ENCODE measurements around the gene FOXL3.
"Not testable (repeated sequence)": the region's sequence is repeated elsewhere in the genome, so short reads cannot be mapped to it uniquely, and the experiment has no call there.

The FOXL3 gene

DNA sequence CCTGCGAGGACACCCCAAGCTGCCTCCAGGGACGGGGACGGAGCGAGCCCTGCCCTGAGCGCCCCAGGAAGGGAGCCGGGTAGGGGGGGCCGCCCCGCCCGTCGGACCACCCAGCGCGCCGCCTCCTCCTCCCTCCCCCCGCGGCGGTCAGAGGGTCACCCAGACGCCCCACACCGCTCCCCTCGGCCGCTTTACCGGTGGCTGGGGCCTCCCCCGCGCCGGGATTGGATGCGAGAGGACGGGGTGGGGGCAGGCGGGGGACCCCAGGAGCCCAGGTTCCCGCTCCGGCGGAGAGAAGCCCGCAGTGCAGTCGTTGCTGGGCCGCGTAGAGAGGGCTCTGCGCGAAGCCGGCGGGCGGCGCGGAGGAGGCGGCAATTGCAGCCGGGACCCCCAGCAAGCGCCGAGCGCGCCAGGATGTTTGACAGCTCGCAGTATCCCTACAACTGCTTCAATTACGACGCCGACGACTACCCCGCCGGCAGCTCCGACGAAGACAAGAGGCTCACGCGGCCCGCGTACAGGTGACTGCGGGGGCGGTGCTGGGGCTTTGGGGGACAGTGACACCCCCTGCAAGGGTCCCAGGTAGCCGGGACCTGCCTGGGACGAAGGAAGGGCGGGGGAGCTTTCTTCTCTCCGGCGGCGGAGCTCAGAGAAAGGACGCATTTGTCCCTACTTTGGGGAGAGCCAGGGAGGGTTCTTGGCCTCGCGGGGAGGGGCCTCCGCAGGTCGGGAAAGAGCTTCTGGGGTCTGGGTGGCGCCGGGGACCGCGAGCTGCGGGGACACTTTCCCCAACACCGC lies at the start of gene FOXL3:
FOXL3 (plus strand) TSS at position 415 of the 798 bp plus-strand sequence; CDS start at position 415, 0 bp downstream.
- DNase-seq (ENCODE audit: low read depth in 2 of 2): no peak

DNA sequence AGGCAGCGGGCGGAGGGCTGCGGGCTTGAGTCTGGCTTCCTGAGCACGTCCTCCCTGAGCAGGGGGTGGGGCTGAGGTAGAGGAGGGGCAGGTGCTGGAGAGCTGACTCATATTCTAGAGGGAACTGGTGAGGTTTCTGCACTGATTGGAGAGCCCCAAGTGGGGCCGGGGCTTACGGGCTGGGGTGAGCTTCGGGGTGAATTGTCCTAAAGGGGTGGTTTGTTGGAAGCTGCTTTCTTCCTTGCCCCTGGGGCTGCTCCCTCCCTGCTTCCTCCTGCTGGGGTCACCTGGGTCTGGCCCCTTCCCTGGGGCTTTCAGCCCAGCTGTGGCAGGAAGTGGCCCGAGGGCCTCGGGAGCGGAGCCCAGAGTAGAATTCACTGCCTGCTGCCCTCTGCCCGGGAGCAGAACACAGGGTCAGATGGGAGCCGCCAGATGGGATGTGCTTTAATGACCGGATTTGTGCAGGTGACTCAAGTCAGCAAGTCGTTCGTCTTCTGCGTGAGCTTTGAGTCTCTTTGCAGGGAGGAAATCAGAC lies 49.0 kb upstream of the FOXL3 start:
- DNase-seq (ENCODE audit: low read depth in 2 of 2): no peak

DNA sequence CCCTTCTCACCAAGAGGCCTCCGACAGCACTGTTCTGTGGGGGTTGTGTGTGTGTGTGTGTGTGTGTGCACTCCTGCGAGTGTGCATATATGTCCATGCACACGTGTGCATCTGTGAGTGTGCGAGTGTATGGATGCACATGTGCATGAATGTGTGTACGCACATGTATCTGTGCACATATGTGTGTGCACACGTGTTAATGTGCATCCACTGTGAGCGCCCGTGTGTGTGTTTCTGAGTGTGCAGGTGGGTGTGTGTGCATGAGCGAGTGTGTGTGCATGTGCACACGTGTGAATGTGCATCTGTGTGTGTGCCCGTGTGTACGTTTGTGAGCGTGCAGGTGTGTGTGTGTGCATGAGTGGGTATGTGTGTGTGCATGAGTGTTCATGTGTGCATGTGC lies 48.5 kb upstream of the FOXL3 start:
- DNase-seq (ENCODE audit: low read depth in 2 of 2): no peak

DNA sequence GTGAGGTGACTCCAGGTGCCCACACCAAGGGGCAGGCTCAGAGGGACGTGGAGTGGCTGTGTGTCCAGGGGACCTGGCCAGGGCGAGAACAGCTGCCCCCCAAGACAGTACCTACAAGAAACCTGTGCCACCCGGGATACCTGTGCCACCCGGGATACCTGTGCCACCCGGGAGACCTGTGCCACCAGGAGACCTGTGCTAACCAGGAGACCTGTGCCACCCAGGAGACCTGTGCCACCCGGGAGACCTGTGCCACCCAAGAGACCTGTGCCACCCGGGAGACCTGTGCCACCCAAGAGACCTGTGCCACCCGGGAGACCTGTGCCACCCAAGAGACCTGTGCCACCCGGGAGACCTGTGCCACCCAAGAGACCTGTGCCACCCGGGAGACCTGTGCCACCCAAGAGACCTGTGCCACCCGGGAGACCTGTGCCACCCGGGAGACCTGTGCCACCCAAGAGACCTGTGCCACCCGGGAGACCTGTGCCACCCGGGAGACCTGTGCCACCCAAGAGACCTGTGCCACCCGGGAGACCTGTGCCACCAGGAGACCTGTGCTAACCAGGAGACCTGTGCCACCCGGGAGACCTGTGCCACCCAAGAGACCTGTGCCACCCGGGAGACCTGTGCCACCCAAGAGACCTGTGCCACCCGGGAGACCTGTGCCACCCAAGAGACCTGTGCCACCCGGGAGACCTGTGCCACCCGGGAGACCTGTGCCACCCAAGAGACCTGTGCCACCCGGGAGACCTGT lies 47.0 kb upstream of the FOXL3 start:
- DNase-seq (ENCODE audit: low read depth in 2 of 2): not testable (repeated sequence)

DNA sequence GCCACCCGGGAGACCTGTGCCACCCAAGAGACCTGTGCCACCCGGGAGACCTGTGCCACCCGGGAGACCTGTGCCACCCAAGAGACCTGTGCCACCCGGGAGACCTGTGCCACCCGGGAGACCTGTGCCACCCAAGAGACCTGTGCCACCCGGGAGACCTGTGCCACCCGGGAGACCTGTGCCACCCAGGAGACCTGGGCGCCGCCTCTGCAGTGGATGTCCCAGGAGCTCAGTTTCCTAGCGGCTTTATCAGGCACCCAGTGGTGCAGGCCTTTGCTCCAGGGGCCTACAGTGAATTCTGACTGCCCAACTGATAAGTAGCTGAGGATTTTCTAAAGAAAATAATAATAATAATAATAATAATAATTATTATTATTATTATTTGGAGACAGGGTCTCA lies 46.4 kb upstream of the FOXL3 start:
- DNase-seq (ENCODE audit: low read depth in 2 of 2): not testable (repeated sequence)

DNA sequence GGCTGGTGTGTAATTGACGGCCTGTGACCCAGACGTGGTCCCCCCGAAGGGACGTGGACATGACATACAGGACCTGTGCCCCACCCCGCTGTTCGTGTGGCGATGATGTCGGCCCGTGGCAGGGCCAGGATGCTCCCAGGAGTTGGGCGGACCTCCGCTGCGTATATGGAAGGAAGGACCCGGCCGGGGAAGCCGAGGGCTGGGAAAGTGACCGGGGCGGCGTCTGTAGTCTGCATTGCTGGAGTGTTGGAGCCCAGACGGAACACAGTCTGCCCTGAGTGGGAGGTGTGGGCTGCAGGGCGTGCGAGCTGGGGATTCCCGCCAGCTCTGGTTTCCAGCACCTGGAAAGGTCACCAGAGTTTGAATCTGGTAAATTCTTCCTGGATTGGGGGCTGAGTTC lies 45.0 kb upstream of the FOXL3 start:
- DNase-seq (ENCODE audit: low read depth in 2 of 2): no peak

DNA sequence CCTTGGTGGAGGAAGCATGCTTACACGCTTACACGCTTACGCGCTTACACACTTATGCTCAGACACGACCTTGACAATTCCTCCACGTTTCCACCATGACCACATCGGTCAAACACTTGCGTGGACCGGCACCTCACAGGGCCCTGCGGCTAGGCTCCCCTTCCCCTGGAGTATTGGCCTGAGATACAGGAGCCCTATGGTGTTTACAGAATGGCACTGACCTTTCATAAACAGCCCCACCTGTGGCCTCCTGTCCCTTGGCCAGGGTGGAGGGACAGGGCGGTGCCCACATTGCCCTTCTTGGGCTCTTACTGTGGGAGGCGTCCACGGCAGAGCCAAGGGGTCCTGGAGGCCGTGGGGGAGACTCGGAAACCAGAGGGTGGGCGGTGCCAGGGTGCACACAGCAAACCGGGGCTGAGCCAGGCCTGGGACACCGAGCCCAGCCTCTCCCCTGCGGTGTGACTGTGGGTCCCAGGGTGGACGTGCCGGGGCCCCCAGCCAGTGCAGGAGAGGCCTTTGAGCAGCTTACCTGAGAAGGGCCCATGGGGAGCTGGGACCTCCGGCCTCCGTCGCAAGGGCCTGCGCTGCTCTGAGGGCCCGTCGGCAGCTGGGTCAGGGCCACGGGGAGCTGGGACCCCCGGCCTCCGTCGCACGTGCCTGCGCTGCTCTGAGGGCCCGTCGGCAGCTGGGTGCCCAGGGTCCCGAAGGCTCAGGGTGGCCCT lies 44.2 kb upstream of the FOXL3 start:
- no peak for DNase-seq (ENCODE audit: low read depth in 2 of 2)

DNA sequence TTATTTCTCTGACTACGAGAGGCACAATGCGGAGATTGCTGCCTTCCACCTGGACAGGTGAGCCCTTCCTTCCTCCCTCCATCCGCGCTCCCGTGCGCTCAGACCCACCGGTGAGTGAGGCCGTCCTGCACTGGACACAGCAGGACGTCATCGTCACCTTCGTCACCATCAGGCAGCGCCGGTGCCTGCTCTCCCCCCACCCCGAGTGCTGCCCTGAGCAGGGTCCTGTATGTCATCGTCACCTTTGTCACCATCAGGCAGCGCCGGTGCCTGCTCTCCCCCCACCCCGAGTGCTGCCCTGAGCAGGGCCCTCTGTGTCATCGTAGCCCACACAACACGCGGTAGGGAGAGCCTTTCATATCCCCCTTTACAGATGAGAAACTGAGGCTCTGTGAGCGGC lies 43.5 kb upstream of the FOXL3 start:
- DNase-seq (ENCODE audit: low read depth in 2 of 2): no peak

DNA sequence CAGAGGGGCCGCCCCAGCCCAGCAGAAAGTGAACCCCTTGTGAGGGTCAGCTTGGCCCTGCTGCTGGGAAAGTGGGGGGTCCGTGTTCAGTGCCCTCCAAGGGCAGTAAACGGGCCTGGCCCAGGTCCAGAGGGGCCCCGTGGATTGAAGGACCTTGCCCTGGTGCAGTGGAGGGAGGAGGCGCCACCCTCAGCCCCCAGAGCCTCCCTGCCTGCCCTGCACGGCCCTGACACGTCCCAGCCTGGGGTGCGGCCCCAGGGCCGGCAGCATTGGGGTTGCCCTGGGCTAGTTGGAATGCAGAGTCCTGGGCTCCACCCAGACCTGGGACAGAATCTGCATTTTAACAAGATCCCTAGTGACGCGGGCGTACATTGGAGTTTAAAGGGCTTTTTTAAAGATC lies 42.8 kb upstream of the FOXL3 start:
- no peak for DNase-seq (ENCODE audit: low read depth in 2 of 2)

DNA sequence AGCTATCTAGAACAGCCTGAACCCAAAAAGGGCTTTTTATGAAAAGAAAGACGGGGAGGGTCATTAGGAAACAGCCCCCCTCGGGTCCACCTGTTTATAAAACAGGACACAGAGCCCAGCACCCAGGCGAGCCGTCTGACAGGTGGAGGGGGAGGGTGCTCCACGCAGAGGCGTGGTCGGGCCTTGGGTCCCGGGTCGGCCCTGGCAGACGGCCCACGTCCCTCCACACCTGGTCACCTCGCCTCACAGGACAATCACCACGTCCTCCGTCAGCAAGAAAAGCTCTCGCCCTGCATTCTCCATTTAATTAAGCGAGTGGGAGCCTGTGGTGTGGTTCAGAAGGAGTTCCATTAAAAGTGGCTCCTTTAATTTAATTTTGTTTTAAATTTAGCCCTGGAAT lies 42.3 kb upstream of the FOXL3 start:
- no peak for DNase-seq (ENCODE audit: low read depth in 2 of 2)

DNA sequence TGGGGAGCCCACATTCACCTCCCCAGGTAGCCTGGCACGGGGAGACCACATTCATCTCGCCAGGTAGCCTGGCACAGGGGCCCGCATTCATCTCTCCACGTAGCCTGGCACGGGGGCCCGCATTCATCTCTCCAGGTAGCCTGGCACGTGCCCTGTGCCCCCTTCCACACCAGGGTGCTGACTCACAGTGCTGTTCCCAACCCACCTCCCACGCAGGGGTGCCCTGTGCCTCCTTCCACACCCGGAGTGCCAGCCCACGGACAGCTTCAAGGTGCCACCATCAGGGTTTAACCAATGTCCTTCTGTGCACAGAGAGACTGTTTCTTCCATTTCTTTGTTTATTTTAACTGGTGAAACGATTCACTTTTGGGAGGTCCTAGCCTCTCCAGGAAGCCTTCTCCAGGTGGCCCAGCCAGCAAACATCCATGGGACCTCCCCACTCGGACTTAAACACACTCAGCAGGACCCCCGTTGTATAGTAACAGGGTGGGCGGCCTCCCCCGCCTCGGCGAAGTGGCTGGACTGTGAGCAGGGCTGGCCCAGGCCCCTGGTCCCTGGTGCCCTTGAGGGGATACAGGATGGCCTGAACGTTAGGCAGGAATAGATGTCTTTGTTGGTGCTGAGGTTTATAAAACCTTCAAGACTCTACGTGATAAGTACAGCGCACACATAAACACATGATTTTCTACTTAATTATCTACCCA lies 41.1 kb upstream of the FOXL3 start:
- no peak for DNase-seq (ENCODE audit: low read depth in 2 of 2)

DNA sequence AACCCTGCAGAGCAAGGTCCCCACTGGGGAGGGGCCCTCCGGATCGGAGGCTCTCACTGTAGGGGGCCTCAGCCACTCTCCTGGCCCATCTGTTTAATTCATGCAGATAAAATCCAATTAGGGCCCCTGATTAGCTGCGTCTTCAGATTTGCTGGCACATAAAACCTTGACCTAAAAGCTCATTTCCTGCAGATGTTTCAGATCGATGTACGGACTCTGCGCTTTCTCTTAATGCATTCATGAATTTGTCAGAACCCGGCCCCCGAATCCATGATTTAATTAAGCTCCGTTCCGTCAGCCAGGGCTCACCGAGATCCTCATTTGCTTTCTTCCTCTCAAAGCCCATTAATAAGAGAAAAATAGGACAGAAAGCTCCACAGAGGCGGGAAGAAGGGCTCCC lies 40.0 kb upstream of the FOXL3 start:
- no peak for DNase-seq (ENCODE audit: low read depth in 2 of 2)

DNA sequence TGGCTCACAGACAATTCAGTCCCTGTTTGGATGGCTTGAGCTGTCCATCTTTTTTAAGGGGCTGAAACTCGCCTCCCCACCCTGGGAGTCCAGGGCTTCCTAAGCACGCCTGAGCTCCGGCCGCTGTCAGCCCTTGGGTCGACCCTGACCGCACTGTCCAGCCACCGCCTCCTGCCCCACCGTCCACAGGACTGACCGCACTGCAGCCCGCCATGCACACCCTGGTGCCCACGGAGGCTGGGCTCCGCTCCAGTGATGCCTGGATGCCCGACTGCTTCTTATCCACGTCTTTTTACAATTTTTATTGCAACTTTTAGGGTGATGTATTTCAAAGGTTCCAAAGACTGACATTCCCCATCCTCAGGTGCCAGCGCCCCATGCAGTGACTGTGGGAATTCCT lies 39.4 kb upstream of the FOXL3 start:
- no peak for DNase-seq (ENCODE audit: low read depth in 2 of 2)

DNA sequence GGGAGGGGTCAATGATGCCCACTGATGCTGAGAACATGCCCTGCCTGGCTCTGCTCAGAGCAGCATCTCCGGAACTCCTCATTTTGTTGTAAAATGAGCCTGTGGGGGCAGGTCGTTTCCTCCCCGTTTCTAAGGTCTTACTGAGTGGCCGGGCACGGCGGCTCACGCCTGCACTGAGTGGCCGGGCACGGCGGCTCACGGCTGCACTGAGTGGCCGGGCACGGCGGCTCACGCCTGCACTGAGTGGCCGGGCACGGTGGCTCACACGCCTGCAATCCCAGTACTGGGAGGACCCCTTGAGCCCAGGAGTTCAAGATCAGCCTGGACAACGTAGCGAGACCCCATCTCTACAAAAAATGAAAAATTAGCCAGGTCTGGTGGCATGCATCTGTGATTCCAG lies 39.0 kb upstream of the FOXL3 start:
- DNase-seq (ENCODE audit: low read depth in 2 of 2): no peak

DNA sequence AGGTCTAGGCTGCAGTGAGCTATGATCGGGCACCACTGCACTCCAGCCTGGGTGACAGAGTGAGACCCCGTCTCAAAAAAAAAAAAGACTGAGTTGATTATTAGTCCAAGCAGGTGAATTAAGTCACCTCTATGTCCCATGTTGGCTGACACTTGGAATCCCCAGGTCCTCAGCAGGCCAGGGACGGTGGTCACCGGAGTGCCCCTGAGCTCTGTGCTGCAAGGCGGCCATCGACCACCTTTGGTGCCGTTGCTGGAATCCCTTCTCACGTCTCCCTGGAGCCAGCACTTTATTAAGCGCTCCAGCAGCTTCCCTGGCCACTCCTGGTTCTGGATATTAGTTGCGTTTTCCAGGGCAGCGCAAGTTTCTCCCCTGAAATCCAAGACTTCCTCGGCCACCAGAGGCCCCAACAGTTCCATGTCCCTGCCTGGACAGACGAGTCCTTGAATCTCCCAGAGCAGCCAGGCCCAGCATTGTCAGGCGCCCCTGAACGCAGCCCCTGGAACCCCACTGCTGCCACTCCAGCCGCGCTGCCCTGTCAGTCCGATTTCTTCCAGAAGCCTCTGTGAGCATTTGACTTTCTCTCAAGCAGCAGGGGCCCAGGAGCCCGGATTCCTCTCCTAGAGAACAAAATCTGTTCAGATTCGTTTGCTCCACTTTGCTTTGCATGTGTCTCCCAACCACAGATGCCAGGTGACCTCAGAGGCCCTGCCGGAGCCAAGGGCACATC lies 38.4 kb upstream of the FOXL3 start:
- no peak for DNase-seq (ENCODE audit: low read depth in 2 of 2)

DNA sequence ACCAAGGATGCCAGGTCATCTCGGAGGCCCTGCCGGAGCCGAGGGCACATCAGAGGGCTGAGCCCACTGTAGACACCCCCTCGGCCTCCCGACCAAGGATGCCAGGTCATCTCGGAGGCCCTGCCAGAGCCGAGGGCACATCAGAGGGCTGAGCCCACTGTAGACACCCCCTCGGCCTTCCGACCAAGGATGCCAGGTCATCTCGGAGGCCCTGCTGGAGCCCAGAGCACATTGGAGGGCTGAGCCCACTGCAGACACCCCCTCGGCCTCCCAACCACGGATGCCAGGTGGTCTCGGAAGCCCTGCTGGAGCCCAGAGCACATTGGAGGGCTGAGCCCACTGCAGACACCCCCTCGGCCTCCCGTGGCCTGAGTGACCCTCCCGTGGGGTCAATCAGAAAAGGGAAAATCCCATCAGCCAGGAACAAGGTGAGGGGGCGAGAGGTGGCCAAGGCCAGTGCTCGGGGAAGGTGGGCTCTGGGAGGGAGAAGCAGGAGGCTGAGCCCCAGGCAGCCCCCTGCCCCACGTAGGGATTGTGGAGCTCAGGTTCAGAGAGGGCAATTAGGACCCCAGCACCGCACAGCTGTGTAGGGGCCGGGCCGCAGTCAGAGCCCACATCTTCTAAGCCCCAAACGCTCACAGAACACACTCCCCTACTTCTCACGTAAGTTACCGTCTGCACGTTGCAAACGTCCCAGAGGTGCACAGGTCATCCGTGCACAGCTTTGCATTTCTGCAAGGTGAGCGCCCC lies 37.6 kb upstream of the FOXL3 start:
- DNase-seq (ENCODE audit: low read depth in 2 of 2): no peak

DNA sequence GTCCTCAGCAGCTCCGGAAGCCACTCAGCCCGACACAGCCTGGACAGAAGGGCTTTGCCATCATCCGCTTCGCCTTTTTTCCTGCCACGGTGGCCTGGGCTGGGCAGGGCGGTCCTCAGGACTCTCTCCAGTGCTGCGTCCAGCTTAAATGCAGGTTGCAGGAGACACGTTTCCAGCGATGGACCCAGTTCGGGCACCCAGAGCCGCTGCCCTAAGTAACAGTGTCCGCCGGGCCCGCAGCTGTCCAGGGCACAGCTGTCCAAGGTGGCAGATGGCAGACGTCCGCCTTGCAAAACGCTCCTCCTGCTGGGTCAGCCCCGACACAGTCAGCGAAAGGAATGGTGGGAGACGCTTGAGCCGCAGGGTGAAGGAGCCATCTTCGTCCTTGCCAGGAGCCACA lies 37.0 kb upstream of the FOXL3 start:
- no peak for DNase-seq (ENCODE audit: low read depth in 2 of 2)

DNA sequence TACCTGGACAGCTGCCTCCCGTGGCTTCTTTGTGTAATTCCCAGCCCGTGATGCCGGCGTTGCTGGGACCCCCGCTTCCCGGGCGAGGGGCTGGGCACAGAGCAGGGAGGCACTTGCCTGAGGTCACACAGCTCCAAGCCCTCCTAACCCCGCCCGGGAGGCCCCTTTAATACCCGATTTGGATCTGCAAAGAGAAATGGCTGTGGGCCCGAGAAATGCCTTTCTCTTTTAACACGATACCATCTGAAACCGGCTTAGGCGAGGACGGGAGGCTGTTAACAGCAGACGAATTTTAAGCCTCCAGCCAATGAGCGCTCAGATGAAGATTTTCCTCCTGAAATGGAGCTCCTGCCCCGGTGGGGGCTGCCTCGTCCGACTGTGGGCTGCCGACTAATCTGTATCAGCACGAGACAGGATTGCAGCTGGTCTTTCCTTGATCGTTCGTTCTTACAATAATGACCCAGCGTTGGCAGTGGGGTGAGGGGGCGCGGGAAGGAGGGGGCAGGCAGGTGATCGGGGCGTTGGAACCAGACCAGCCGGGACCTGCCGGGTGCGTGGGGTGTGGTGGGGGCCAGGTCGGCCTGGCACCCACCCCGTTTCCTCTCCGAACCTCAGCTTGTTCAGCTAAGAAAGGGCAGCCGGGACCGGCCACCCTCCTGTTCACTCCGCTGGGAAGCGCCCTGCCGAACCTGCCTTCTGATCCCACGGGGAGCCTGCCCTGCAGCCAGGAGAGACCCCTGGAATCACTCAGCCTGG lies 36.2 kb upstream of the FOXL3 start:
- no peak for DNase-seq (ENCODE audit: low read depth in 2 of 2)

DNA sequence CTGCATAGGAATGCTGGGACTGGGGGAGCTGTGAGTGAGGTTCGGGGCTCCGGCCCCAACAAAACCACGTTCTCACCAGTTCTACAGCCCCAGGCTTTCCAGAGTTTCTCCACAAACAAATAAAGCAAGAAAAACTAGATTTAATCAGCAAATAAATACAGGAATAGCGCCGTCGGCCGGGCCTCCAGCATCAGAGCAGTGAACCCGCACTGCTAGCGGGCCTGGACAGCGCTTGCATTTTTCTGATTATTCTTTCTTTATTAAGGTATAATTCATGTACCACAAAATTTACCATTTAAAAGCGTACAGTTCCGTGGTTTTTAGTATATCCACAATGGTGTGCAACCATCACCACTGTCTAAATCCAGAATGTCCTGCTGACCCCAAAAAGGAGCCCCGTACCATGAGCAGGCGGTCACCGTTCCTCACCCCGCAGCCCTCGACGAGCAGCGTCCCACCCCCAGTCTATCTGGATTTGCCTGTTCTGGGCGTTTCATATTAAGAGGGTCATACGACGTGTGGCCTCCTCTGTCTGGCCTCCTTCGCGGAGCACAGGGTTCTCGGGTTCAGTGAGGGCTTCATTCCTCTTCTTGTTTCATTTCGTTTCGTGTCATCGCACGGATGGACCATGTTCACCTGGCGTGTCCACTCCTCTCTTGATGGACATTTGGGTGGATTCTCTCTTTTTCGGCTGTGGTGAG lies 35.5 kb upstream of the FOXL3 start:
- no peak for DNase-seq (ENCODE audit: low read depth in 2 of 2)
